HL-60 (cell line): ENCODE data around the gene FGFR2.

ENCODE experiments used
- GABPA ChIP-seq: IDR thresholded peaks from 2 replicates; pipeline ENCODE4 v1.6.1; 2012; ENCODE audit warnings: low read depth
- POLR2AphosphoS5 ChIP-seq: IDR thresholded peaks from 2 replicates; pipeline ENCODE4 v1.6.1; 2012; ENCODE audit warnings: low read depth
- TF ChIP-seq, protein P1 (sequence below): IDR thresholded peaks from one replicate; pipeline ENCODE4 v1.5.1; 2011; ENCODE audit warnings: low read length, control low read depth, inconsistent platforms; ENCODE audit not compliant: insufficient read depth
- TF ChIP-seq, protein P2 (sequence below): IDR thresholded peaks from 2 replicates; pipeline ENCODE4 v1.6.1; 2012; ENCODE audit warnings: low read depth; ENCODE audit not compliant: insufficient replicate concordance

DNA sequence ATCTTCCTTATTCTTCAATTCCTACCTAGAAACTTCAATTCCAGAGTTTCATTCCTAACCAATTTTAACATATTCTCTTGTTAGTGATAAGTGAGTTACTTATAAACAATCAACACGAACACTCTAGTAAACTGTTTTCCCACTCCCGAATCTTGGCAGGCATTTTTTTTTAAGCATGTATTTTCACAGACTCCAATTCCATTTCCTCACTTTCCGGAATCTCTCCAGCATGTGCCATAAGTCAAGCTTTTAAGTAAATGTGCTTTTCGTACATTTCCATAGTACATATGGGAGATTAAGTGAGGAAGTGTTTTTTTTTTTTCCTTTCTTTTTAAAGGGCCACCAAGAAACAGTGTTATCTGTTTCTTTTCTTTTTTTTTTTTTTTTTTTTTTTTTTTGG is 89.1 kb downstream of the FGFR2 start:
- TF ChIP-seq, protein P1, sequence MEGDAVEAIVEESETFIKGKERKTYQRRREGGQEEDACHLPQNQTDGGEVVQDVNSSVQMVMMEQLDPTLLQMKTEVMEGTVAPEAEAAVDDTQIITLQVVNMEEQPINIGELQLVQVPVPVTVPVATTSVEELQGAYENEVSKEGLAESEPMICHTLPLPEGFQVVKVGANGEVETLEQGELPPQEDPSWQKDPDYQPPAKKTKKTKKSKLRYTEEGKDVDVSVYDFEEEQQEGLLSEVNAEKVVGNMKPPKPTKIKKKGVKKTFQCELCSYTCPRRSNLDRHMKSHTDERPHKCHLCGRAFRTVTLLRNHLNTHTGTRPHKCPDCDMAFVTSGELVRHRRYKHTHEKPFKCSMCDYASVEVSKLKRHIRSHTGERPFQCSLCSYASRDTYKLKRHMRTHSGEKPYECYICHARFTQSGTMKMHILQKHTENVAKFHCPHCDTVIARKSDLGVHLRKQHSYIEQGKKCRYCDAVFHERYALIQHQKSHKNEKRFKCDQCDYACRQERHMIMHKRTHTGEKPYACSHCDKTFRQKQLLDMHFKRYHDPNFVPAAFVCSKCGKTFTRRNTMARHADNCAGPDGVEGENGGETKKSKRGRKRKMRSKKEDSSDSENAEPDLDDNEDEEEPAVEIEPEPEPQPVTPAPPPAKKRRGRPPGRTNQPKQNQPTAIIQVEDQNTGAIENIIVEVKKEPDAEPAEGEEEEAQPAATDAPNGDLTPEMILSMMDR: no peak
- TF ChIP-seq, protein P2, sequence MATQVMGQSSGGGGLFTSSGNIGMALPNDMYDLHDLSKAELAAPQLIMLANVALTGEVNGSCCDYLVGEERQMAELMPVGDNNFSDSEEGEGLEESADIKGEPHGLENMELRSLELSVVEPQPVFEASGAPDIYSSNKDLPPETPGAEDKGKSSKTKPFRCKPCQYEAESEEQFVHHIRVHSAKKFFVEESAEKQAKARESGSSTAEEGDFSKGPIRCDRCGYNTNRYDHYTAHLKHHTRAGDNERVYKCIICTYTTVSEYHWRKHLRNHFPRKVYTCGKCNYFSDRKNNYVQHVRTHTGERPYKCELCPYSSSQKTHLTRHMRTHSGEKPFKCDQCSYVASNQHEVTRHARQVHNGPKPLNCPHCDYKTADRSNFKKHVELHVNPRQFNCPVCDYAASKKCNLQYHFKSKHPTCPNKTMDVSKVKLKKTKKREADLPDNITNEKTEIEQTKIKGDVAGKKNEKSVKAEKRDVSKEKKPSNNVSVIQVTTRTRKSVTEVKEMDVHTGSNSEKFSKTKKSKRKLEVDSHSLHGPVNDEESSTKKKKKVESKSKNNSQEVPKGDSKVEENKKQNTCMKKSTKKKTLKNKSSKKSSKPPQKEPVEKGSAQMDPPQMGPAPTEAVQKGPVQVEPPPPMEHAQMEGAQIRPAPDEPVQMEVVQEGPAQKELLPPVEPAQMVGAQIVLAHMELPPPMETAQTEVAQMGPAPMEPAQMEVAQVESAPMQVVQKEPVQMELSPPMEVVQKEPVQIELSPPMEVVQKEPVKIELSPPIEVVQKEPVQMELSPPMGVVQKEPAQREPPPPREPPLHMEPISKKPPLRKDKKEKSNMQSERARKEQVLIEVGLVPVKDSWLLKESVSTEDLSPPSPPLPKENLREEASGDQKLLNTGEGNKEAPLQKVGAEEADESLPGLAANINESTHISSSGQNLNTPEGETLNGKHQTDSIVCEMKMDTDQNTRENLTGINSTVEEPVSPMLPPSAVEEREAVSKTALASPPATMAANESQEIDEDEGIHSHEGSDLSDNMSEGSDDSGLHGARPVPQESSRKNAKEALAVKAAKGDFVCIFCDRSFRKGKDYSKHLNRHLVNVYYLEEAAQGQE: no peak
- TF ChIP-seq POLR2AphosphoS5 (no peak), GABPA (no peak)
